ENCODE measurements around the gene RHOT2.

Gene RHOT2

GRCh38 chr16:648071-648780, 19.7 kb upstream of the RHOT2 start:
- peak; percentile 34 for DNase-seq

- peak; percentile 56 for DNase-seq
Measured at GRCh38 chr16:648781-649589, 18.9 kb upstream of the RHOT2 start, which contains the start of gene WDR90. TSS of gene WDR90 (plus strand) at chr16:649365. CDS start at chr16:649417, 52 bp downstream.

- DNase-seq: no peak
Measured at GRCh38 chr16:649631-650030, 18.3 kb upstream of the RHOT2 start.

GRCh38 chr16:651844-652243, 16.1 kb upstream of the RHOT2 start:
- DNase-seq: no peak

- DNase-seq: no peak
Measured at GRCh38 chr16:652454-653305, 15.3 kb upstream of the RHOT2 start.

GRCh38 chr16:654034-654433, 13.9 kb upstream of the RHOT2 start:
- DNase-seq: no peak

GRCh38 chr16:657487-657886, 10.4 kb upstream of the RHOT2 start:
- DNase-seq: no peak

- DNase-seq: no peak
Measured at GRCh38 chr16:658679-659571, 9.0 kb upstream of the RHOT2 start.

- DNase-seq: no peak
Measured at GRCh38 chr16:659618-660017, 8.3 kb upstream of the RHOT2 start.

- no peak for DNase-seq
Measured at GRCh38 chr16:660132-660458, 7.8 kb upstream of the RHOT2 start.

- DNase-seq: peak; percentile 35
Measured at GRCh38 chr16:660459-661183, 7.3 kb upstream of the RHOT2 start.

GRCh38 chr16:661184-661821, 6.6 kb upstream of the RHOT2 start:
- DNase-seq: no peak

- DNase-seq: no peak
Measured at GRCh38 chr16:662095-662494, 5.8 kb upstream of the RHOT2 start.

- no peak for DNase-seq
Measured at GRCh38 chr16:662597-662996, 5.3 kb upstream of the RHOT2 start.

- no peak for DNase-seq
Measured at GRCh38 chr16:666572-666971, 1.4 kb upstream of the RHOT2 start.

GRCh38 chr16:667113-667779, 686 bp upstream of the RHOT2 start:
- DNase-seq: no peak

- no peak for DNase-seq
Measured at GRCh38 chr16:668519-669171, 713 bp downstream of the RHOT2 start.

GRCh38 chr16:669666-670065, 1.7 kb downstream of the RHOT2 start:
- DNase-seq: no peak

- DNase-seq: no peak
Measured at GRCh38 chr16:670485-671352, 2.8 kb downstream of the RHOT2 start.
